Muscle of back (tissue), 11 donors: ENCODE data around the gene MCEMP1. TPM values are rescaled to one million over a fixed set of nuclear protein-coding genes. Genes with fewer than 3 reads are reported as not detected.

Experiments
- DNase-seq, 3 donors: peaks; one replicate each; pipeline versions ENCODE4 v3.0.0 to v3.0.0-alpha.2; 2013
- polyA plus RNA-seq, 10 donors: library from polyadenylated mRNA; unstranded; fragments of 120-200 nt; gene quantifications; one replicate each; pipeline ENCODE4 v1.2.1, GENCODE V29; 2013; ENCODE audit not compliant: insufficient read length in 10 of 10

MCEMP1 gene
- polyA plus RNA-seq, 10 donors = 0.10 to 0.38 (median 0.28) TPM; not detected in 4

- DNase-seq = no peak
Measured at GRCh38 chr19:7729211-7729610, 52.3 kb downstream of the MCEMP1 start.

Other genes starting within 250 kb of the MCEMP1 start
- 1 to 10 TPM; 1.9 to 3.6 (median 2.4) TPM for gene PEX11G, start 188.1 kb upstream of the MCEMP1 start, polyA plus RNA-seq
- gene ZNF358, start 161.0 kb upstream of the MCEMP1 start, polyA plus RNA-seq = 10 to 100 TPM; 35.8 to 55.2 (median 41.5) TPM
- 10 to 100 TPM in 9 of 10 donors, 1 to 10 TPM in 1; 8.2 to 13.8 (median 12.0) TPM for gene MCOLN1, start 154.5 kb upstream of the MCEMP1 start, polyA plus RNA-seq
- gene PNPLA6, start 141.4 kb upstream of the MCEMP1 start, polyA plus RNA-seq = 10 to 100 TPM; 24.2 to 32.7 (median 27.4) TPM
- 1 to 10 TPM in 2 of 10 donors, under 1 TPM in 7, not detected in 1; 0.05 to 2.0 (median 0.24) TPM for gene CAMSAP3, start 81.2 kb upstream of the MCEMP1 start, polyA plus RNA-seq
- gene XAB2, start 47.5 kb upstream of the MCEMP1 start, polyA plus RNA-seq = 10 to 100 TPM; 18.7 to 29.6 (median 23.1) TPM
- 10 to 100 TPM; 48.6 to 90.3 (median 69.3) TPM for gene PET100, start 47.3 kb upstream of the MCEMP1 start, polyA plus RNA-seq
- gene PCP2, start 43.4 kb upstream of the MCEMP1 start, polyA plus RNA-seq = under 1 TPM in 1 of 10 donors, not detected in 9; 0.26 TPM
- gene STXBP2, start 40.0 kb upstream of the MCEMP1 start, polyA plus RNA-seq = 1 to 10 TPM; 2.1 to 7.9 (median 6.0) TPM
- 1 to 10 TPM; 1.1 to 3.6 (median 2.4) TPM for gene RETN, start 8.0 kb upstream of the MCEMP1 start, polyA plus RNA-seq
- gene TRAPPC5, start 3.7 kb downstream of the MCEMP1 start, polyA plus RNA-seq = 10 to 100 TPM; 26.0 to 45.4 (median 32.8) TPM
- gene FCER2, start 25.0 kb downstream of the MCEMP1 start, polyA plus RNA-seq = under 1 TPM in 9 of 10 donors, not detected in 1; 0.22 to 0.97 (median 0.48) TPM
- under 1 TPM in 4 of 10 donors, not detected in 6; 0.17 to 0.29 (median 0.24) TPM for gene CLEC4G, start 55.0 kb downstream of the MCEMP1 start, polyA plus RNA-seq
- 1 to 10 TPM; 2.2 to 4.5 (median 3.7) TPM for gene CD209, start 70.4 kb downstream of the MCEMP1 start, polyA plus RNA-seq
- under 1 TPM in 7 of 10 donors, not detected in 3; 0.11 to 0.56 (median 0.26) TPM for gene CLEC4M, start 86.2 kb downstream of the MCEMP1 start, polyA plus RNA-seq
- 10 to 100 TPM; 11.1 to 14.8 (median 13.3) TPM for gene EVI5L, start 153.1 kb downstream of the MCEMP1 start, polyA plus RNA-seq
- under 1 TPM; 0.07 to 0.49 (median 0.30) TPM for gene PRR36, start 197.3 kb downstream of the MCEMP1 start, polyA plus RNA-seq
- gene LRRC8E, start 211.4 kb downstream of the MCEMP1 start, polyA plus RNA-seq = under 1 TPM in 7 of 10 donors, not detected in 3; 0.11 to 0.61 (median 0.27) TPM
- 10 to 100 TPM; 14.9 to 24.6 (median 20.6) TPM for gene MAP2K7, start 226.8 kb downstream of the MCEMP1 start, polyA plus RNA-seq
- gene TGFBR3L, start 237.7 kb downstream of the MCEMP1 start, polyA plus RNA-seq = under 1 TPM in 5 of 10 donors, not detected in 5; 0.23 to 0.52 (median 0.46) TPM
- 10 to 100 TPM; 11.0 to 20.7 (median 15.7) TPM for gene SNAPC2, start 243.2 kb downstream of the MCEMP1 start, polyA plus RNA-seq
- gene CTXN1, start 249.0 kb downstream of the MCEMP1 start, polyA plus RNA-seq = 1 to 10 TPM in 9 of 10 donors, under 1 TPM in 1; 0.85 to 3.4 (median 2.5) TPM